K562 (cell line): ENCODE measurements around the gene GPN1. TPM values are rescaled to one million over a fixed set of nuclear protein-coding genes. Genes with fewer than 3 reads are reported as not detected.

ENCODE experiments used
- BACH1 ChIP-seq: fragments of 200-800 bp; sonication (Bioruptor generic); IDR thresholded peaks from 2 replicates; pipeline ENCODE4 v1.6.1; 2016; ENCODE audit warnings: missing genetic modification characterization, missing compliant biosample characterization
- BHLHE40 ChIP-seq: IDR thresholded peaks from 2 replicates; pipeline ENCODE4 v1.6.1; 2011; ENCODE audit warnings: low read length, improper control_type of control experiment
- CCNT2 ChIP-seq: IDR thresholded peaks from 2 replicates; pipeline ENCODE4 v1.6.1; 2011; ENCODE audit warnings: borderline replicate concordance, low read depth, mild to moderate bottlenecking, moderate library complexity, mixed read lengths, low read length; ENCODE audit not compliant: insufficient read length; ENCODE audit errors: extremely low read depth
- CTBP1 ChIP-seq: fragments of 450-650 bp; IDR thresholded peaks from 2 replicates; pipeline ENCODE4 v1.6.1; 2016; ENCODE audit warnings: borderline replicate concordance
- DACH1 ChIP-seq: fragments of 450-650 bp; IDR thresholded peaks from 2 replicates; pipeline ENCODE4 v1.6.1; 2018; ENCODE audit not compliant: partially characterized antibody
- EWSR1 ChIP-seq: fragments of 450-650 bp; IDR thresholded peaks from 2 replicates; pipeline ENCODE4 v1.6.1; 2018; ENCODE audit warnings: borderline replicate concordance, mild to moderate bottlenecking, low read depth, moderate library complexity; ENCODE audit not compliant: partially characterized antibody
- GABPB2 ChIP-seq: fragments of 250-450 bp; sonication (Bioruptor Pico); conservative IDR thresholded peaks from 2 replicates; pipeline ENCODE4 v1.5.1; 2021; ENCODE audit warnings: mild to moderate bottlenecking
- KDM1A ChIP-seq, 2 experiments: fragments of 450-650 bp; IDR thresholded peaks; 2 replicates each; pipeline ENCODE4 v1.6.1; 2016; ENCODE audit warnings: mild to moderate bottlenecking in 2 of 2
- NR3C1 ChIP-seq: sonication (generic); formaldehyde crosslinking; IDR thresholded peaks from 2 replicates; pipeline ENCODE4 v1.8.1; 2022; ENCODE audit warnings: missing genetic modification reagents
- PHF8 ChIP-seq: fragments of 200-600 bp; sonication (generic); IDR thresholded peaks from 2 replicates; pipeline ENCODE4 v1.6.1; 2012; ENCODE audit warnings: mixed run types, mild to moderate bottlenecking, inconsistent platforms, low read length, moderate library complexity, borderline replicate concordance
- SMARCA5 ChIP-seq: fragments of 450-650 bp; IDR thresholded peaks from 2 replicates; pipeline ENCODE4 v1.6.1; 2016
- SP2 ChIP-seq: IDR thresholded peaks from 2 replicates; pipeline ENCODE4 v1.6.1; 2011; ENCODE audit warnings: mild to moderate bottlenecking, low read depth, low read length, moderate library complexity; ENCODE audit not compliant: poor library complexity, severe bottlenecking; ENCODE audit errors: extremely low read depth
- TAL1 ChIP-seq: fragments of 450-650 bp; IDR thresholded peaks from 2 replicates; pipeline ENCODE4 v1.6.1; 2016; ENCODE audit warnings: mild to moderate bottlenecking
- ZNF644 ChIP-seq: fragments of 200-800 bp; sonication (Bioruptor generic); IDR thresholded peaks from 2 replicates; pipeline ENCODE4 v1.6.1; 2016; ENCODE audit warnings: low read depth, missing genetic modification characterization, missing compliant biosample characterization
- polyA plus RNA-seq, 8 experiments: library from polyadenylated mRNA; depleted of rRNA in 4 of 8; stranded (reverse) in 5 of 8; unstranded in 3 of 8; fragments of >200 nt; fragmentation: Nextera tagmentation in 2 of 8; fragmentation: Illumina TruSeq in 1 of 8; extraction: Ambion mirVana in 2 of 8; extraction: Trizol in 1 of 8; gene quantifications; 2 replicates each; pipeline versions ENCODE4 v1.2.1 to v1.2.3, GENCODE V29; 2011 to 2014; ENCODE audit warnings: inconsistent platforms in 1 of 8, missing spikeins in 1 of 8
- total RNA-seq, 7 experiments: library from RNA; depleted of rRNA in 6 of 7; stranded (reverse); fragments of >200 nt in 6 of 7; fragmentation: Illumina TruSeq in 2 of 7; extraction: Trizol in 2 of 7; gene quantifications; 2 replicates each; pipeline versions ENCODE4 v1.2.1 to v1.2.3, GENCODE V29; 2011 to 2021; ENCODE audit warnings: low replicate concordance in 1 of 7
- TF ChIP-seq, protein P1 (sequence below): fragments of 450-650 bp; IDR thresholded peaks from 2 replicates; pipeline ENCODE4 v1.6.1; 2017; ENCODE audit warnings: antibody characterized with exemption, mild to moderate bottlenecking
- TF ChIP-seq, protein P2 (sequence below): sonication (generic); formaldehyde crosslinking; IDR thresholded peaks from 2 replicates; pipeline ENCODE4 v1.8.1; 2023; ENCODE audit warnings: missing genetic modification reagents, mild to moderate bottlenecking, borderline replicate concordance
- TF ChIP-seq, protein P3 (sequence below): sonication (generic); formaldehyde crosslinking; IDR thresholded peaks from 2 replicates; pipeline ENCODE4 v1.8.0; 2022; ENCODE audit warnings: mild to moderate bottlenecking, missing genetic modification reagents

The GPN1 gene
- total and polyA plus RNA-seq, 9 of the 15 experiments (the other 6 are each of a cell fraction or from before 2014, with no cell fraction given) = 23.4 to 171 (median 48.2) TPM

DNA sequence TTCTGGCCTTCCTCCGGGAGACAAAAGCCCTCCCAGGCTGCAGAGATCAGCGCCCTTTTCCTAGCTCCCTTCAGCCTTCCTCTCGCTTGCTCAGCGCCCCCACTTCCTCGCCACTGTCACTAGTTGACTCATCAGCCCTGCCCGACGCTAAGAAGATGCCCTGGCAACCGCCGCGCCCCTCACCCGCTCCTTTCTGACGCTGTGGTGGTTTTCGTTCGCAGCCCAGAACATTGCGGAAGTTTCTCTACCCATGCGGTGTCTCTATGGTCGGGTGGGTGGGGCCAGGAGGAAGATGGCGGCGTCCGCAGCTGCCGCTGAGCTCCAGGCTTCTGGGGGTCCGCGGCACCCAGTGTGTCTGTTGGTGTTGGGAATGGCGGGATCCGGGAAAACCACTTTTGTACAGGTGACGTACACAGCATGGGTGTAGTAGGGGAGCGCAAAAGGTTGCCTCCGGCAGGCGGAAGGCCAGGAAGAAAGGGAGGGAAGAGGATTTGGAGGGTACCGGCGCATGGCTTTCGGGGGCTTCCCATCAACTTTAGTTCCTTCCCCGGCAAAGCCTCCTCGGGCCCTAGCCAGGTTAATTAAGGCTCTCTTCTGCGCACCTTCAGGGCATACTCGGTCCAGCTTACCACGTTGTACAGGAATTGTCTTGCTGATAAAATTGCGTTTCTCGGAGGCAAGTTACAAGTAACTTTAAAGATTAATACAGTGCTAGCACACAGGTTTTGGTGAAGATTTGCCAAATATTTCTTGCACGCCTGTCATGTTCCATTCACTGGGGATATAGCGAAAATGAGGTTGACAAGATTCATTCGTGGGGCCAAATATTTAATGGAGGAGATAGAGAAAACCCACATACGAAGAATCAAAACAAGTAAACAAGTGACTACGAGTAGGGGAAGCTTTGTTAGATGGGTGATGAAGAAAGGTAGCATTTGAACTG lies at the start of gene GPN1, which contains the start of gene CCDC121 (continued):
- TF ChIP-seq, protein P1, sequence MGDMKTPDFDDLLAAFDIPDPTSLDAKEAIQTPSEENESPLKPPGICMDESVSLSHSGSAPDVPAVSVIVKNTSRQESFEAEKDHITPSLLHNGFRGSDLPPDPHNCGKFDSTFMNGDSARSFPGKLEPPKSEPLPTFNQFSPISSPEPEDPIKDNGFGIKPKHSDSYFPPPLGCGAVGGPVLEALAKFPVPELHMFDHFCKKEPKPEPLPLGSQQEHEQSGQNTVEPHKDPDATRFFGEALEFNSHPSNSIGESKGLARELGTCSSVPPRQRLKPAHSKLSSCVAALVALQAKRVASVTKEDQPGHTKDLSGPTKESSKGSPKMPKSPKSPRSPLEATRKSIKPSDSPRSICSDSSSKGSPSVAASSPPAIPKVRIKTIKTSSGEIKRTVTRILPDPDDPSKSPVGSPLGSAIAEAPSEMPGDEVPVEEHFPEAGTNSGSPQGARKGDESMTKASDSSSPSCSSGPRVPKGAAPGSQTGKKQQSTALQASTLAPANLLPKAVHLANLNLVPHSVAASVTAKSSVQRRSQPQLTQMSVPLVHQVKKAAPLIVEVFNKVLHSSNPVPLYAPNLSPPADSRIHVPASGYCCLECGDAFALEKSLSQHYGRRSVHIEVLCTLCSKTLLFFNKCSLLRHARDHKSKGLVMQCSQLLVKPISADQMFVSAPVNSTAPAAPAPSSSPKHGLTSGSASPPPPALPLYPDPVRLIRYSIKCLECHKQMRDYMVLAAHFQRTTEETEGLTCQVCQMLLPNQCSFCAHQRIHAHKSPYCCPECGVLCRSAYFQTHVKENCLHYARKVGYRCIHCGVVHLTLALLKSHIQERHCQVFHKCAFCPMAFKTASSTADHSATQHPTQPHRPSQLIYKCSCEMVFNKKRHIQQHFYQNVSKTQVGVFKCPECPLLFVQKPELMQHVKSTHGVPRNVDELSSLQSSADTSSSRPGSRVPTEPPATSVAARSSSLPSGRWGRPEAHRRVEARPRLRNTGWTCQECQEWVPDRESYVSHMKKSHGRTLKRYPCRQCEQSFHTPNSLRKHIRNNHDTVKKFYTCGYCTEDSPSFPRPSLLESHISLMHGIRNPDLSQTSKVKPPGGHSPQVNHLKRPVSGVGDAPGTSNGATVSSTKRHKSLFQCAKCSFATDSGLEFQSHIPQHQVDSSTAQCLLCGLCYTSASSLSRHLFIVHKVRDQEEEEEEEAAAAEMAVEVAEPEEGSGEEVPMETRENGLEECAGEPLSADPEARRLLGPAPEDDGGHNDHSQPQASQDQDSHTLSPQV = no peak
- no peak for TF ChIP-seq GABPB2 (CRISPR knock-in tag)
- TF ChIP-seq, protein P2, sequence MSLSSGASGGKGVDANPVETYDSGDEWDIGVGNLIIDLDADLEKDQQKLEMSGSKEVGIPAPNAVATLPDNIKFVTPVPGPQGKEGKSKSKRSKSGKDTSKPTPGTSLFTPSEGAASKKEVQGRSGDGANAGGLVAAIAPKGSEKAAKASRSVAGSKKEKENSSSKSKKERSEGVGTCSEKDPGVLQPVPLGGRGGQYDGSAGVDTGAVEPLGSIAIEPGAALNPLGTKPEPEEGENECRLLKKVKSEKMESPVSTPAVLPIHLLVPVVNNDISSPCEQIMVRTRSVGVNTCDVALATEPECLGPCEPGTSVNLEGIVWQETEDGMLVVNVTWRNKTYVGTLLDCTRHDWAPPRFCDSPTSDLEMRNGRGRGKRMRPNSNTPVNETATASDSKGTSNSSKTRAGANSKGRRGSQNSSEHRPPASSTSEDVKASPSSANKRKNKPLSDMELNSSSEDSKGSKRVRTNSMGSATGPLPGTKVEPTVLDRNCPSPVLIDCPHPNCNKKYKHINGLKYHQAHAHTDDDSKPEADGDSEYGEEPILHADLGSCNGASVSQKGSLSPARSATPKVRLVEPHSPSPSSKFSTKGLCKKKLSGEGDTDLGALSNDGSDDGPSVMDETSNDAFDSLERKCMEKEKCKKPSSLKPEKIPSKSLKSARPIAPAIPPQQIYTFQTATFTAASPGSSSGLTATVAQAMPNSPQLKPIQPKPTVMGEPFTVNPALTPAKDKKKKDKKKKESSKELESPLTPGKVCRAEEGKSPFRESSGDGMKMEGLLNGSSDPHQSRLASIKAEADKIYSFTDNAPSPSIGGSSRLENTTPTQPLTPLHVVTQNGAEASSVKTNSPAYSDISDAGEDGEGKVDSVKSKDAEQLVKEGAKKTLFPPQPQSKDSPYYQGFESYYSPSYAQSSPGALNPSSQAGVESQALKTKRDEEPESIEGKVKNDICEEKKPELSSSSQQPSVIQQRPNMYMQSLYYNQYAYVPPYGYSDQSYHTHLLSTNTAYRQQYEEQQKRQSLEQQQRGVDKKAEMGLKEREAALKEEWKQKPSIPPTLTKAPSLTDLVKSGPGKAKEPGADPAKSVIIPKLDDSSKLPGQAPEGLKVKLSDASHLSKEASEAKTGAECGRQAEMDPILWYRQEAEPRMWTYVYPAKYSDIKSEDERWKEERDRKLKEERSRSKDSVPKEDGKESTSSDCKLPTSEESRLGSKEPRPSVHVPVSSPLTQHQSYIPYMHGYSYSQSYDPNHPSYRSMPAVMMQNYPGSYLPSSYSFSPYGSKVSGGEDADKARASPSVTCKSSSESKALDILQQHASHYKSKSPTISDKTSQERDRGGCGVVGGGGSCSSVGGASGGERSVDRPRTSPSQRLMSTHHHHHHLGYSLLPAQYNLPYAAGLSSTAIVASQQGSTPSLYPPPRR (CRISPR knock-in tag) = no peak
- TF ChIP-seq BHLHE40 = no peak
- TF ChIP-seq NR3C1 = no peak
- TF ChIP-seq CCNT2 = peak; percentile 21
- TF ChIP-seq TAL1 = no peak; the same call in 1 of the 2 replicates
- TF ChIP-seq PHF8 = peak; percentile 97
- no peak for TF ChIP-seq BACH1 (tag)
- no peak for TF ChIP-seq ZNF644 (tag)
- no peak for TF ChIP-seq DACH1
- no peak for TF ChIP-seq KDM1A (IDR thresholded peaks at IDR 0.05)
- TF ChIP-seq SMARCA5 = no peak
- TF ChIP-seq, protein P3, sequence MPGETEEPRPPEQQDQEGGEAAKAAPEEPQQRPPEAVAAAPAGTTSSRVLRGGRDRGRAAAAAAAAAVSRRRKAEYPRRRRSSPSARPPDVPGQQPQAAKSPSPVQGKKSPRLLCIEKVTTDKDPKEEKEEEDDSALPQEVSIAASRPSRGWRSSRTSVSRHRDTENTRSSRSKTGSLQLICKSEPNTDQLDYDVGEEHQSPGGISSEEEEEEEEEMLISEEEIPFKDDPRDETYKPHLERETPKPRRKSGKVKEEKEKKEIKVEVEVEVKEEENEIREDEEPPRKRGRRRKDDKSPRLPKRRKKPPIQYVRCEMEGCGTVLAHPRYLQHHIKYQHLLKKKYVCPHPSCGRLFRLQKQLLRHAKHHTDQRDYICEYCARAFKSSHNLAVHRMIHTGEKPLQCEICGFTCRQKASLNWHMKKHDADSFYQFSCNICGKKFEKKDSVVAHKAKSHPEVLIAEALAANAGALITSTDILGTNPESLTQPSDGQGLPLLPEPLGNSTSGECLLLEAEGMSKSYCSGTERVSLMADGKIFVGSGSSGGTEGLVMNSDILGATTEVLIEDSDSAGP = no peak
- TF ChIP-seq CTBP1 = peak; percentile 62; the same call in 1 of the 2 replicates
- peak; percentile 64 for TF ChIP-seq SP2
- no peak for TF ChIP-seq EWSR1
